HG03558 (cell line): Measurements from ENCODE around the gene LPIN1.

Experiments
- ATAC-seq: cut with Tn5 transposase; IDR thresholded peaks from one replicate; pipeline ENCODE4 v1.9.1; 2021; ENCODE audit warnings: moderate number of reproducible peaks; ENCODE audit not compliant: unreplicated experiment; ENCODE audit errors: extremely low read depth

LPIN1 gene, protein sequence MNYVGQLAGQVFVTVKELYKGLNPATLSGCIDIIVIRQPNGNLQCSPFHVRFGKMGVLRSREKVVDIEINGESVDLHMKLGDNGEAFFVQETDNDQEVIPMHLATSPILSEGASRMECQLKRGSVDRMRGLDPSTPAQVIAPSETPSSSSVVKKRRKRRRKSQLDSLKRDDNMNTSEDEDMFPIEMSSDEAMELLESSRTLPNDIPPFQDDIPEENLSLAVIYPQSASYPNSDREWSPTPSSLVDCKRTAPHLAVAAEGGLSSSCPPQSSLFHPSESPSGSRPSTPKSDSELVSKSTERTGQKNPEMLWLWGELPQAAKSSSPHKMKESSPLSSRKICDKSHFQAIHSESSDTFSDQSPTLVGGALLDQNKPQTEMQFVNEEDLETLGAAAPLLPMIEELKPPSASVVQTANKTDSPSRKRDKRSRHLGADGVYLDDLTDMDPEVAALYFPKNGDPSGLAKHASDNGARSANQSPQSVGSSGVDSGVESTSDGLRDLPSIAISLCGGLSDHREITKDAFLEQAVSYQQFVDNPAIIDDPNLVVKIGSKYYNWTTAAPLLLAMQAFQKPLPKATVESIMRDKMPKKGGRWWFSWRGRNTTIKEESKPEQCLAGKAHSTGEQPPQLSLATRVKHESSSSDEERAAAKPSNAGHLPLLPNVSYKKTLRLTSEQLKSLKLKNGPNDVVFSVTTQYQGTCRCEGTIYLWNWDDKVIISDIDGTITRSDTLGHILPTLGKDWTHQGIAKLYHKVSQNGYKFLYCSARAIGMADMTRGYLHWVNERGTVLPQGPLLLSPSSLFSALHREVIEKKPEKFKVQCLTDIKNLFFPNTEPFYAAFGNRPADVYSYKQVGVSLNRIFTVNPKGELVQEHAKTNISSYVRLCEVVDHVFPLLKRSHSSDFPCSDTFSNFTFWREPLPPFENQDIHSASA

DNA sequence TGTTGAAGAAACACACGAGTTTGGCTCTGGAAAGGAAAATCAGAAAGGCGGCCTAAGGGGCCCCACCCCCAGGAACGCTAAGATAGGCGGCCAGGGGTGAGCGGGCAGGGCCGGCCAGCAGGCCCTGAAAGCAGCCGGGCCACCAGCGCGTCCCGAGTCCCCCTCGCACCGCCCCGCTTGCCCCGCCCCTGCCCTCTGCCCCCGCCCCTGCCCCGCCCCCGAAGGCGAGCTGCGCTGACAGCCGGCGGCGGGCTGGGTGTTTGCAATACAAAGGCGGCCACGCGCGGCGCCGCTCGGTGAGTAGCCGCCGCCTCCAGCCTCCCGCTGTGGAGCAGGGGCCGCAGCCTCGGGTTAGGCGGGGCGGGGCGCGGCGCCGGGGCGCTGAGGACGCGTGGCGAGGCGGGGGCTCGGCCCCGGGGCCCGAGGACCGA lies at the start of gene LPIN1:
TSS of gene LPIN1 (plus strand) at position 257 of the 431 bp plus-strand sequence. CDS start 18,910 bp downstream, outside the sequence.
- no peak for ATAC-seq

DNA sequence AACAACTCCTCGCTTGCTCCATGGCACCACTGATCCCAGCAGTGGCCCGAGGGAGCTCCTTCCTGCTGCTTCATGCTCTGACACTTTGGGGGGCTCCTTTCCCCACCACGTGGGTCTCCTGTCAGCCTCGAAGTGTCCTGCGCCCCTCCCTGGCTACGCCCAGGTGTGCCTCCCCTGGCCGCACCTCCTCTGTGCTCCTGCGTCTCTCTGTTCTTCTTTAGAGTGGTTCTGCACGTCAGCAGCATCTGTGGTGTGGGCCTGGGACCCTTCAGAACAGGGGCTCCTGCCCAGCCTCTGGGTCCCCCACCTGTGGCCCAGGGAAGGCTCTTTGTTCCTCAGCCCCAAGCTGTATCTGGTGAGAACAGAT lies 49.7 kb upstream of the LPIN1 start:
- no peak for ATAC-seq

DNA sequence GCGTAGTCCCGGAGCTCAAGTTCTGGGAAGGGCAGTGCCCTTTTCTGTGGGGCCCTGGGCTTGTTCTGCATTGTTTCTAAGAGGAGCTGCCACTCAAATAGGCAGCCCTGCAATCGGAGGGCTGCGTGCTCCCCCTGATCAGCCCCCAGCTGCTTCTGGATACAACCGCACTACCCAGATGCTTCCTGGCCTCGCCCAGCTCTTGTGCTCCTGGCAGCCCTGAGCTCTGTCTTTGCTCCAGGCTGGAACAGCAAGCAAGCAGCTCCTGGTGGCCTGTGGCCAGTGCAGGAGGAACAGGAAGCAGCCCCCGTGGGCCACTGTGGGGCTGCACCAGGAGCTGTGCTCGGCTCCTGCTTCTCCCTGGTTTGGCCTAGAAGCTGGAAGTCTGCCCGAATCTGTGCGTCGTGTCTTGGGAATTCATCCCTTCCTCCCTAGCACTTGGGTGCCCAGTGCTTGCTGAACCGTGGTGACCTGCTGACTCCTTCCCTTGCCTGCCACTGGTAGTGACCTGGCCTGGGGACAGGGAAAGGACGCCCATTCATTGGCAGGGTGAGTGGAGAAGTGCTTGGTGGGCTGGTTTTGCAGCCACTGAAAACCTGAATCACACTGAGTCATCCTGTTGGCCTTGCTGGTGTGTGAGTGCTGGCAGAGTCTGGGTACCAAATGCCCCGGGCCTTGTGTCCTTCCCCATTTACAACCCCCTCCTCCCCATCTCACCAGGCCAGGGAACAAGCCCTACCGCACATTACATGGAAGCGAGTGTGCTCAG lies 49.1 kb upstream of the LPIN1 start:
- no peak for ATAC-seq

DNA sequence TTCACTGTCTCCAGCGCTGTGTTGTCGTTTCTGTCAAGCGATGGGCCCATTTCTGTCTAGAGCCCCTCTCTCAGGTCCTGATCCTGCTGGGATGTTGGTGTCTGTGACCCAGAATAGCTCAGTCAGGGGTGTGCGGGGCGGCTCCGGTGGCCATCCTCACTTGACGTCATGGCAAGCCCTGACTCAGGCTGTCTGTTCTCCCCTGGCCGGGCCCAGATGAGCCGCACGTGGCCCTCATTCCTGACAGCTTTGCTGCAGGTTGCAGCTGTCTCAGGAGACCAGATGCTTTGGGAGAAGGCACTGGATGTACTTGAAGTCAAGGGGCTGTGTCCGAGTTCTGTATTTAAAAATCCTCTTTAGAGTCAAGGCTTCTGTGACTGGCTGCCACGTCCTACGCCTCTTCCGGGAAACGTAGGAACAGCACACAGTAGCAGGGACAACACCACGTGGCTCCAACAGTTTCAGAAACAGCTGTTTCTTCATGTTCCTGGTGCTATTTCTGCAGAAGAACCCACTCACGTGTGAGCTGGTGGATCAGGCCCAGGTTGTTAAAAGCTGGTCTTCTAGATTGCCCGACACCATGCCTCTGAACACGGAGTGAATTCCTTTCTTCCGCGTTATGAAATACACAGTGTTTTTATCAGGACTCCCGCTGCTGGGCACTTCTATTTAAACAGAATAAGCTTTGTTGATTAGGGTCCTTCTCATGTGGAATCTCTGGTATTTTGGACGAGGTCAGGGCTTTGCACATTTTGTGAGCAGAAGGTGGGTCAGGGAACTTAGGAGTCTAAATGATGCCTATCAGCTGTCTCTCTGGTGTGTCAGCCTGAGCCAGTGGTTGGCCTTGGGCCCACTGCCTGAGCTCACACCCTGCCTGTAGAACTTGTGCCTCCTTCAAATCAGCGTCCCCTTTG lies 48.2 kb upstream of the LPIN1 start:
- no peak for ATAC-seq

DNA sequence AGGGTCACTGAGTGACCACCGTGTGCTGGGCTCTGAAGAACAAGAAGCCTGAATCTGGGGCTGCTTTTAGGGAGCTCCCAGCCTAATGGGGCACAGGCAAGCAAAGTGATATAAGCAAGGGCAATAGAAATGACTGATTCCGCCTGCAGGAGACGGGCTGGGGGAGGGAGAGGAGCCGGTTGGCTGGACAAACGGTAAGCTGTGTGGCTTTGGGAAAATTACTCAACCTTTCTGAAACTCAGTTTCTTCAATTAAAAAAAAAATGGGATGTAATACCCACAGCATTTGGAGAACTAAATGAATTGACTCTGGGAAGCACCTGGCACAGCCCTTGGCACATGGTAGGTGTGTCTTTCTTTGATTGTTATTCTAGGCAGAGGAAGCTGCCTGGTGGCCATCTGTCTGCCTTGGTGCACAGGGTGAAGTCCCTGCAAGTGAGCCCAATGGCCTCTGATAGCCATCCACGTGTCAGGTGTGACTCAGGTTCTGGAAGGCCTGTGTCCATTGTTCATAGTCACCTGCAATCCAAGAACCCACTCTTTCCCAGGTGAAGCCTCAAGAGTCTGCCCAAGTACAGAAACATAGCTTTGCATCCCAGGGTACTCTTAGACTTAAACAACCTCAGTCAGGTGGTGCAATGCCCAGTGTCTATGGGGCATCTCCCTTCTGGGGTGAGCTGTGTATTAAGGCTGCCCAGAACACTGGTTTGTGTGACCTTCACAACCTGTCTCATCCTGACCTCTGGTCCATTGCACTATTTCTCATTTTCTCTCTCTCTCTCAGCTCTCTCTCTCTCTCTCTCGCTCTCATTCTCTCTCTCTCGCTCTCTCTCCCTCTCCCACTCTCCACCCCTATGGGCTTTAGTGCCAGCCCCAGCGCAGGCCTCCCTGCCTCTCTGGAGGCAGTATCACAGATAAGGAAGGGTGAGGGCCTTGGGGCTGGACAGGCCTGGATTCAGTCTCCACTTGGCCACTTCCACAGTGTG lies 46.5 kb upstream of the LPIN1 start:
- no peak for ATAC-seq

DNA sequence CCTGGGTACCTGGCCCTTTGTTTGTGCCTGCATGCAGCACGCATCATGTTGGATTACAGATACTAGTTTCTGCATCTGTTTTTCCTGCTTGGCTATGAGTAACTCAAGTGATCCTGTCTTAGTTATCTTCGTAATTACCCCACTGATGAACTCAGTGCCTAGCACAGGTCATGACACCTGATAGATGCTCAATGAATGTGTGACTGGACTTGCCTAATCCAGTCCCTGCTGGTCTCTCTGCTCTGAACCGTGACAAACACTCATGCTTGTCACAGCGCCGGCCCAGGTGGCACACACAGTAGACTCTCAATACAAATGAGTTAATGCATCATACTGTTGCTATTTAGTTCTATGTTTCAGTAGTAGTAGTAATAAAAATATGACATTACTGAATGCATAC lies 45.2 kb upstream of the LPIN1 start:
- ATAC-seq = no peak

DNA sequence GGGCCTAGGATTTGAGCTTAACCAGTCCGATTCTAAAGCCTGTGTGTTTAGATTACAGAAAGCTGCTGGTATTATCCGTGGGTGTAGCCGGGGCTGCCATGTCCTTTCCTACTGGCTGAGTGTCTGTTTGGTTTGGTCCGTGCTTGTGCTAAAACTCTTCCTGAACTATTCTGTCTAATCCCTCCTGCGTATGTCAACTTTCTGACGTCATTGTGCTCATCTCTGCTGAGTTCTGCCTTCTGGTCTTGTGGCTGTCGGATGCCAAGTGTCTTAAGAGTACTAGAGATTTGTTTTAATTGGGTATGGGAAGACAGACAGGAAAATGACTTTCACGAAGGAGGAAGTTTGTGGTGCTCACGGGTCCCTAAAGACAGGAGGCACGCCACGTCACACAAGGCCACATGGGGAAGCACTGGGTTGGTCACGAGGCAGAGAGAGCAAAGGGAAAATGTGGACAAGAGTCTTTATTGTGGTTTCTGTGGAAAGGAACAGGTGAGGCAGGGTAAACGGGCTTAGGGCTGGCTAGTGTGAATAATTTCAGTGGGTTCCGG lies 44.6 kb upstream of the LPIN1 start:
- no peak for ATAC-seq

DNA sequence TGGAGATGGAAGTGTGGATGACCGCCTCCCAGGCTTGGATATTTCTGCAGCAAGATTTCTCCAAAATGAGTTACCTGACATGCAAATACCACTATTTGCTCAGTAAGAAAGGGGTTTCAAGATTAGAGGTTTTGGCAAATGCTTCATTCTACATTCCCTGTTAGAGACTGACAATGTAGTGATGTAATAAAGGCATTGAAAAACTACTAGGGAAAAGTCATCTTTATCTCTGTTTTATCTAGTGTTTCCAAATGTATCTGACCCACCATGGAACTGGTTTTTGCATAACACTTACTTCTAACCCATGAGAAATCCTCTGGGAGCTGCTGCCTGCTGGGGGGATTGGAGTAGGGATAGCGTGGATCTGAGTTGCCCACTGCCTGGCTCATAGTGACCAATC lies 43.5 kb upstream of the LPIN1 start:
- no peak for ATAC-seq

DNA sequence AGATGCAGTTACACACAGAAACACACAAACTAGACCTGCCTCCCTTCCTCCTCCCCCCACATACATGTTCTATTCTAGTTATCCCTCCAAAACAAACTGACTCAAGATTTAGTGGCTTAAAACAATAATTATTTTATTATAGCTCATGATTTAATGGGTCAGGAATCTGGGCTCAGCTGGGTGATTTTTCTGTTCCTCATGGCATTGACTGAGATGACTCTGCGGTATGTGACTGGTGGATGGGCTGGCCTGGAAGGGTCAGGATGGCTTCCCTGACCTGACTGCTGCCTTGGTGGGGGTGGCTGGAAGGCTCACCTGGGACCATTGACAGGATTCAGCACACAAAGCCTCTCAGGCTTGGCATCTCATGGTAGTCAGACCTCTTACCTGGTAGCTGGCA lies 42.7 kb upstream of the LPIN1 start:
- ATAC-seq = no peak

DNA sequence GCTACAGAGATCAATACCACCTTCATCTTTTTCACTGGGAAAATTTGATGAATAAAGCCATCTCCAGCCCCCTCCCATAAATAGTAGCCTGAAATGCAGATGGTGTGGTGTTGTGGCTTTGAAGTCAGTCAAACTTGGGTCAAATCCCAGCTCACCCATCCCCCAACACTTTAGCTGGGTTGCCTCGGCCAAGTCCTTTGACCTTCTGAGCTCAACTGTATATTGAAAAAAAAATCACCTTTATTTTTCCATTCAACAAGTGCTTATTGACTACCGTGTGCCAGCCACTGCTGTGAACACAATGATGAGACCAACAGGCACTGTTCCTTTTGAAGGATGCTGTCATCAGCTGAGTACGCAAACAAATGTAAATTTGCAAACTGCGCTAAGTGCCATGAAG lies 41.4 kb upstream of the LPIN1 start:
- no peak for ATAC-seq

DNA sequence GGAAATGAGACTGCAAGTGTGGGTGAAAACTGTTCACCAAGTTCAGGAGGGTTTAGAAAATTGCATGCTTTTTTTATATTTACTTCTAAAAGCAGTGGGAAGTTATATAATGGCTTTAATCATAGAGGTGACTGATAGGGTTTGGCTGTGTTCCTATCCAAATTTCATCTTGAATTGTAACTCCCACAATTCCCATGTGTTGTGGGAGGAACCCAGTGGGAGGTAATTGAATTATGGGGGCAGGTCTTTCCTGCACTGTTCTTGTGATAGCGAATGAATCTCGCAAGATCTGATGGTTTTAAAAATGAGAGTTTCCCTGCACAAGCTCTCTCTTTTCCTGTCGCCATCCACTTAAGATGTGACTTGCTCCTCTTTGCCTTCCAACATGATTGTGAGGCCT lies 40.7 kb upstream of the LPIN1 start:
- no peak for ATAC-seq

DNA sequence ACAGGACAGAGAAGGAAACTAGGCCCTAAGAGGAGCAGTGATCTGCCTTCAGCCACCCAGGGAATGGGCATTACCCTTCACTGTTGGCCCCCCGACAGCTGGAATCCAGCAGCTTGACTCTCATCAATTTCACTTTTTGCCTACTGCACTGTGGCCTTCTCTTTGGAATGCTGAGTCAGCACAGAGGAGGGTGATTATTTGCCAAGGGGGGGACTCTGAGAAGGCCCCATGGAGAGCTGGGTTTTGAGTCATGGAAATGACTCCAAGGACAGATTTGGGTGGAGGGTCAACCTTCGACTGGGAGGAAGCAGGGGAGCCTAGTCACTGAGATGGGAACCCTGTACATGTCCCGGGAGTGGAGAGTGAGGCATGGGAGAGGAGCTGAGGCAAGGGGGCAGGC lies 38.3 kb upstream of the LPIN1 start:
- ATAC-seq = no peak

DNA sequence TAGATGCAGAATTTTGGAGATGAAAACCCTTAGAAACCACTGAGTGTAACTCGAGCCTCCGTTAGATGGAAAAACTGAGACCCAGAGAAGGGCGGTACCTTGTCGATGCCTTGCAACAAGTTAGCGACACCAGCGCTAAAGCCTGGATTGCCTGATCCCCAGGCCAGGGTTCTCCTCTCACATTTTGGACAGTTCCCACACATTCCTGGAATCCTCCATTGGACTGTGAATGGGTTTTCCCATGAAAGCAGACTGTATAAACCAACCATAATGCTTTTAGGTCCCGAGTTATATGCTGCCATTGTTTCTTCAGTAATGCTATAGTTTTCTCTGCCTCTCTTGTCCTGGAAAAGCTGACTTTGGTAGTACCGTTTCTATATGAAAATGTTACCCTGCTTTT lies 37.1 kb upstream of the LPIN1 start:
- ATAC-seq = no peak

DNA sequence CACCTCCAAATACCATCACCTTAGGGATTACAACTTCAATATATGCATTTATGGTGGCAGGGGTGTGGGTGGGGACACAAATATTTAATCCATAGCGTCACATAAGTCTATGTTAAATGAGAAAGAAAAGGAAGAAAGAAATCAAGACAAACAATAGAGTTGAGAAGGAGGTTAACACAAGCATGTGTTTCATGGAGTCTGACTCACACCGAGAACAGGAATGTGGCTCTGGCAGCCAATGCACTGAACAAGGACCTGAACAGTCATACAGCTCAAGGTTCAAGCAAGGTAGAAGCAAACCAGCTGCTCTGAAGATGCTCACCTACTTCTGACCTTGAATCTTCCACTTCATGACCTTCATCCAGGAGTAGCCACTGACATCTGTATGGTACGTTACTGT lies 36.2 kb upstream of the LPIN1 start:
- no peak for ATAC-seq

DNA sequence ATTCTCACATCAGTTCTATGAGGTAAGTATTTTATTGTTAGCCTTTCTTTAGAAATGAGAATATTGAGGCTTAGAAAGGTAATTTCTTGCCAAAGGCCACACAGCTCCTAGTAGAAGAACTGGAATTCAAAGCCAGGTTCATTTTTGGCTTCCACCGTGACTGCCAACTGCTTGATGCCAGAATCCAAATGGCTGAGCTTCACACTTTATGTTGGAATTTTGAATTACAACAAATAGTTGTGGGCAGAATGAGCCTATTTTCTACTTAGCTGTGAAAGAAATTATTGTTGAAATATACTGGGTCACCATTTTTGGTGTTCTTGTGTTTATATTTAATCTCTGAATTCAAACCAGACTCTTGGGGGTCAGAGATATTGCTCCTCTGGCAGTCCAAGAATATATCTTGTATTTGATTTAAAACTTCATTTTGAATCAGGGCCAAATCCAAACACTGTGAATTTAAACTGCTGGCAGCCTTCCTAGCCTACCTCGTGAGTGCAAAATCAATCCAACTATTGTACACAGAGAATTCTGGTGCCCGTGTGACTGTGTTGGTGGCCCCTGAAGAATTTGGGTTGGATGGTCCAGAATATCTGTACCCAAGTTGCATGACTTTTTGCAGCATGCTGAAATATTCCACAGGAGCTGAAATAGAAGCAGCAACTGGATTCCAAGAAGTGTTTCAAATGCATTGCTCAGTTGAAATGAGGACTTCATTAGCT lies 35.6 kb upstream of the LPIN1 start:
- no peak for ATAC-seq

DNA sequence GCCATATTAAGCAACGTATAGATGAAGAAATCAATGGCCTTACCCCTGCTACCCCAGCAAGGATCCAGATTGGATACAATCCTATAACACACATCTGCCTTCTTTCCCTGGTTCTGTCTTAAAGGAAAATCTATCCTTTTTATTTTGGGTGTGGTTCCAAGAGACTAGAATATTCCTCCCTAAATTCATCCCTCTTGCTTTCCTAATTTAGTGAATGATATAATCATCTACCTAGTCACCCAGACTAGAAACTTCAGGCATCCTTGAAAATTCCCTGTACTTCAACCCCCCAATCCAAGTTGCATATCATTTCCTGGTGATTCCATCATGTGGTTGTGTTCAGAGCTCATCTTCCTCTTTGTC lies 35.1 kb upstream of the LPIN1 start:
- no peak for ATAC-seq

DNA sequence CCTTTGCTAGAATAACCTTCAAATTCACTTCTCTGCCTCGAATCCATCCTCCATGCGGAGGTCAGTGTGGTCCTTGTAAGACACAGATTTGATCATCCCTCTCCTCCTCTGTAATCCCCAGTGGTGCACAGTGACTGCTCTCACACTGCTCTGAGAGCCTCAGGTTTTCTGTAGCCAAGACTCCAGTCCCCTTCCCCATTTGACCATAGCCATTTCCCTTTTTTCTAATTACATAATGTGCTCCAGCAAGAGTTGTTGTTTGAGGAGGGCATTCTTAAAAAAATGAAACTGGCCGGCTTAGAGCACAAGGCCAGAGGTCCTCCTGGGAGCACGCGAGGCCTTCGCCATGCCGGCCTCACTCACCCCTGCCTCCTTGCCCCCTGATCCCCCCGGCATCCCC lies 34.7 kb upstream of the LPIN1 start:
- no peak for ATAC-seq

DNA sequence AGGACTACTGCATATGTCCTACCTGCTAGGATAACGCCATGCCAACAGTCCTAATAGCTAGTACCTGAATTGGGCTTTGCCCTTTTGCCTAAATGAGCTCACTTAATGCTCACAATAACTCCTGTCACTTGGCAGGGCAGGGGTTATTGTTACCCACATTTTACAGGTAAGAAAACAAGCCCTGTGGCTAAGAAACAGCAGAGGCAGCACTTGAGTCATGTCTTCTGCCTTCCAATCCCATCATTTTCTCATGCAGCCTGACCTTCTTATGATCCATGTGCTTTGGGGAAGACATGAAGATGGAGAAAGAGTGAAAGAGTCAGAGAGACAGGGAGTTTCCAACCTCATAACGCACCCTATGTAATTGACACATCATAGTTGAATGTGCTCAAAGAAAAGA lies 33.6 kb upstream of the LPIN1 start:
- no peak for ATAC-seq
